Gastrocnemius medialis (tissue), 4 donors: ENCODE data around the gene VAC14.

Experiments used
- CTCF ChIP-seq, 5 experiments: fragments of 450-650 bp in 3 of 5; fragments of 200-600 bp in 2 of 5; sonication (generic) in 2 of 5; IDR thresholded peaks in 4 of 5; conservative IDR thresholded peaks in 1 of 5; 1 replicate in 4 of 5; 2 replicates in 1 of 5; pipeline ENCODE4 v1.5.1; 2016 to 2019; ENCODE audit warnings: antibody characterized with exemption in 5 of 5, mild to moderate bottlenecking in 3 of 5, moderate library complexity in 3 of 5
- POLR2A ChIP-seq, 2 donors: fragments of 450-650 bp; IDR thresholded peaks; one replicate each; pipeline ENCODE4 v1.6.1; 2017; ENCODE audit warnings: antibody characterized with exemption in 2 of 2, mild to moderate bottlenecking in 2 of 2, moderate library complexity in 2 of 2

GRCh38 chr16:70766658-70767057 lies 34.3 kb downstream of the VAC14 start:
- no peak for TF ChIP-seq CTCF (IDR thresholded peaks at IDR 0.05 in 4 of 5, conservative IDR thresholded peaks at IDR 0.05 in 1 of 5)
- no peak for TF ChIP-seq POLR2A (IDR thresholded peaks at IDR 0.05)
